Measurements from ENCODE around the gene LIN54.

LIN54 gene

DNA sequence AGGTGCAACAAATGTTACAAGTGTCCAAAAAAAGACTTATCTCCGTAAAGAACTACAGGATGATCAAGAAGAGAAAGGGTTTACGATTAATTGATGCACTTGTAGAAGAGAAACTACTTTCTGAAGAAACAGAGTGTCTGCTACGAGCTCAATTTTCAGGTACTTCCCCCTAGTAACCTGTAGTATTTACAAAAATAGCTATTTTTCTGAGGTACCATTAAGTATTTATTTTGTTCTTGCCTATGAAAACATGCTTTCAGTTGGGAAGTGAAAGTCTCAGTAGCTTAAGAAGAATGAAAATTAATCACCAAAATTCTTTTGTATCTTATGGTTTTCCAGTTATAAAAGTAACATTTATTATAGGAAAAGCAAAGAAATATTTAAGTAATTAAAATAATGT, 104.2 kb downstream of the LIN54 start:
- TF ChIP-seq ISL1 (CRISPR knock-in tag; IDR thresholded peaks at IDR 0.05) (no peak), ZFP30 (CRISPR knock-in tag; IDR thresholded peaks at IDR 0.05) (no peak), POU6F1 (CRISPR knock-in tag; IDR thresholded peaks at IDR 0.05; ENCODE audit: borderline replicate concordance, low read depth) (no peak), OSR1 (CRISPR knock-in tag; IDR thresholded peaks at IDR 0.05) (no peak), ZC3H10 (CRISPR knock-in tag; IDR thresholded peaks at IDR 0.05) (no peak), TCF4 (CRISPR knock-in tag; IDR thresholded peaks at IDR 0.05; ENCODE audit: borderline replicate concordance) (no peak), ZFP3 (CRISPR knock-in tag; IDR thresholded peaks at IDR 0.05) (no peak), PPARA (CRISPR knock-in tag; IDR thresholded peaks at IDR 0.05; ENCODE audit: borderline replicate concordance) (no peak), CSDC2 (CRISPR knock-in tag; IDR thresholded peaks at IDR 0.05) (no peak), ARNTL (CRISPR knock-in tag; IDR thresholded peaks at IDR 0.05; ENCODE audit: borderline replicate concordance, low read depth) (no peak), SNAI2 (CRISPR knock-in tag; IDR thresholded peaks at IDR 0.05) (no peak), ZNF565 (CRISPR knock-in tag; conservative IDR thresholded peaks at IDR 0.05; ENCODE audit: low read depth) (no peak), ESRRG (CRISPR knock-in tag; IDR thresholded peaks at IDR 0.05) (no peak), CREB5 (CRISPR knock-in tag; IDR thresholded peaks at IDR 0.05; ENCODE audit: low read depth) (no peak), GLIS3 (CRISPR knock-in tag; IDR thresholded peaks at IDR 0.05) (no peak), TOX (CRISPR knock-in tag; IDR thresholded peaks at IDR 0.05; ENCODE audit: borderline replicate concordance) (no peak)
- TF ChIP-seq, protein P1, sequence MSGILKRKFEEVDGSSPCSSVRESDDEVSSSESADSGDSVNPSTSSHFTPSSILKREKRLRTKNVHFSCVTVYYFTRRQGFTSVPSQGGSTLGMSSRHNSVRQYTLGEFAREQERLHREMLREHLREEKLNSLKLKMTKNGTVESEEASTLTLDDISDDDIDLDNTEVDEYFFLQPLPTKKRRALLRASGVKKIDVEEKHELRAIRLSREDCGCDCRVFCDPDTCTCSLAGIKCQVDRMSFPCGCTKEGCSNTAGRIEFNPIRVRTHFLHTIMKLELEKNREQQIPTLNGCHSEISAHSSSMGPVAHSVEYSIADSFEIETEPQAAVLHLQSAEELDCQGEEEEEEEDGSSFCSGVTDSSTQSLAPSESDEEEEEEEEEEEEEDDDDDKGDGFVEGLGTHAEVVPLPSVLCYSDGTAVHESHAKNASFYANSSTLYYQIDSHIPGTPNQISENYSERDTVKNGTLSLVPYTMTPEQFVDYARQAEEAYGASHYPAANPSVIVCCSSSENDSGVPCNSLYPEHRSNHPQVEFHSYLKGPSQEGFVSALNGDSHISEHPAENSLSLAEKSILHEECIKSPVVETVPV (CRISPR knock-in tag; IDR thresholded peaks at IDR 0.05) = no peak
- TF ChIP-seq, protein P2, sequence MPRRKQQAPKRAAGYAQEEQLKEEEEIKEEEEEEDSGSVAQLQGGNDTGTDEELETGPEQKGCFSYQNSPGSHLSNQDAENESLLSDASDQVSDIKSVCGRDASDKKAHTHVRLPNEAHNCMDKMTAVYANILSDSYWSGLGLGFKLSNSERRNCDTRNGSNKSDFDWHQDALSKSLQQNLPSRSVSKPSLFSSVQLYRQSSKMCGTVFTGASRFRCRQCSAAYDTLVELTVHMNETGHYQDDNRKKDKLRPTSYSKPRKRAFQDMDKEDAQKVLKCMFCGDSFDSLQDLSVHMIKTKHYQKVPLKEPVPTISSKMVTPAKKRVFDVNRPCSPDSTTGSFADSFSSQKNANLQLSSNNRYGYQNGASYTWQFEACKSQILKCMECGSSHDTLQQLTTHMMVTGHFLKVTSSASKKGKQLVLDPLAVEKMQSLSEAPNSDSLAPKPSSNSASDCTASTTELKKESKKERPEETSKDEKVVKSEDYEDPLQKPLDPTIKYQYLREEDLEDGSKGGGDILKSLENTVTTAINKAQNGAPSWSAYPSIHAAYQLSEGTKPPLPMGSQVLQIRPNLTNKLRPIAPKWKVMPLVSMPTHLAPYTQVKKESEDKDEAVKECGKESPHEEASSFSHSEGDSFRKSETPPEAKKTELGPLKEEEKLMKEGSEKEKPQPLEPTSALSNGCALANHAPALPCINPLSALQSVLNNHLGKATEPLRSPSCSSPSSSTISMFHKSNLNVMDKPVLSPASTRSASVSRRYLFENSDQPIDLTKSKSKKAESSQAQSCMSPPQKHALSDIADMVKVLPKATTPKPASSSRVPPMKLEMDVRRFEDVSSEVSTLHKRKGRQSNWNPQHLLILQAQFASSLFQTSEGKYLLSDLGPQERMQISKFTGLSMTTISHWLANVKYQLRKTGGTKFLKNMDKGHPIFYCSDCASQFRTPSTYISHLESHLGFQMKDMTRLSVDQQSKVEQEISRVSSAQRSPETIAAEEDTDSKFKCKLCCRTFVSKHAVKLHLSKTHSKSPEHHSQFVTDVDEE (CRISPR knock-in tag; IDR thresholded peaks at IDR 0.05) = no peak
- ATAC-seq = no peak

DNA sequence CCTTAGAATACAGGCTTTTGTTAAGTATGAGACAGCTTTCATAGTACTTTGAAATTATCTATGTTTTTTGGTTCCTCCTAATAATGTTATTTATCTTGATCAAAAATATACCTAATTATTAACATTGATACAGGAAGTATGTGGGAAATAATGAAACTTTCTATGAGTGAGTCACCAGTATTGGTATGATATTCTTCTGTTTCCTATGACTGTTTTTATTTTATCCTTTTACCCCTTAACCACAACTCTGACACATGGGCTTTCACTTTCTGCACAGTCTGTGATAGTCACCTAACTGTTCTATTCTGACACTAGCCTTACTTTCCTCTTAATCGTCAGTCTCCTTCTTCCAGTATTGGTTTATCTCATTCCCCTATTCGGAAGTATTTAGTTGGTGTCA, 105.4 kb downstream of the LIN54 start:
- ATAC-seq = no peak
- TF ChIP-seq TOX (CRISPR knock-in tag; IDR thresholded peaks at IDR 0.05; ENCODE audit: borderline replicate concordance) (peak; percentile 17; the same call in 1 of the 2 replicates), SNAI2 (CRISPR knock-in tag; IDR thresholded peaks at IDR 0.05) (no peak)

DNA sequence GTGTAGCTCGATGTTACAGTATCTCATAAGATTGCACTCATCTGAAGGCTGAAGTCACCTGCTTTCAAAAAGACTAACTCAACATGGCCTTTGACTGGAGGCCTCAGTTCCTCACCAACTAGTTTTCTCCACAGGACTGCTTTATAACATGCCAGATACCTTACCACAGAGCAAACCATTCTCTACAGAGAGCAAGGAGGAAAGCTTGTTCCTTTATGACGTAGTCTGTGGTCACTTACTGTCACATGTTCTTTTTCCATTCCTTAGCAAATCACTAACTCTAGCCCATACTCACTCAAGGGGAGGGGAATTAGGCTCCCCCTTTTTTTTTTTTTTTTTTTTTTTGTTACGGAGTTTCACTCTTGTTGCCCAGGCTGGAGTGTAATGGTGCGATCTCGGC, 106.9 kb downstream of the LIN54 start:
- no peak for TF ChIP-seq CREB5 (CRISPR knock-in tag; IDR thresholded peaks at IDR 0.05; ENCODE audit: low read depth)
- TF ChIP-seq, protein P1 (CRISPR knock-in tag; IDR thresholded peaks at IDR 0.05) = no peak
- TF ChIP-seq ISL1 (CRISPR knock-in tag; IDR thresholded peaks at IDR 0.05) = no peak
- no peak for TF ChIP-seq CSDC2 (CRISPR knock-in tag; IDR thresholded peaks at IDR 0.05)
- TF ChIP-seq ZNF565 (CRISPR knock-in tag; conservative IDR thresholded peaks at IDR 0.05; ENCODE audit: low read depth) = no peak
- TF ChIP-seq TCF4 (CRISPR knock-in tag; IDR thresholded peaks at IDR 0.05; ENCODE audit: borderline replicate concordance) = no peak
- TF ChIP-seq TOX (CRISPR knock-in tag; IDR thresholded peaks at IDR 0.05; ENCODE audit: borderline replicate concordance) = no peak
- TF ChIP-seq ZC3H10 (CRISPR knock-in tag; IDR thresholded peaks at IDR 0.05) = no peak
- ATAC-seq = no peak

Data from SK-N-SH treated with all-trans-retinoic acid at 6 μM for 48 hours (cell line).